HCT116 (cell line): ENCODE measurements around the gene PBX2.
"Not testable (repeated sequence)": the region's sequence is repeated elsewhere in the genome, so short reads cannot be mapped to it uniquely, and the experiment has no call there.

Experiments
- EGR1 ChIP-seq: IDR thresholded peaks from 2 replicates; pipeline ENCODE4 v1.6.1; 2012; ENCODE audit warnings: low read depth
- ELF1 ChIP-seq: IDR thresholded peaks from 2 replicates; pipeline ENCODE4 v1.6.1; 2012; ENCODE audit warnings: low read depth, borderline replicate concordance
- FOSL1 ChIP-seq: IDR thresholded peaks from 2 replicates; pipeline ENCODE4 v1.6.1; 2012; ENCODE audit warnings: low read depth
- POLR2A ChIP-seq: IDR thresholded peaks from 2 replicates; pipeline ENCODE4 v1.7.0; 2011; ENCODE audit warnings: borderline replicate concordance; ENCODE audit not compliant: insufficient read depth, insufficient read length; ENCODE audit errors: extremely low read depth
- POLR2AphosphoS5 ChIP-seq: IDR thresholded peaks from 2 replicates; pipeline ENCODE4 v1.6.1; 2011; ENCODE audit warnings: mild to moderate bottlenecking, low read depth, low read length, moderate library complexity
- RAD21 ChIP-seq: IDR thresholded peaks from 2 replicates; pipeline ENCODE4 v1.6.1; 2012; ENCODE audit warnings: low read depth, mild to moderate bottlenecking
- REST ChIP-seq: IDR thresholded peaks from 2 replicates; pipeline ENCODE4 v1.6.1; 2012; ENCODE audit warnings: low read depth
- SIN3A ChIP-seq: IDR thresholded peaks from 2 replicates; pipeline ENCODE4 v1.6.1; 2012; ENCODE audit warnings: low read depth
- SRF ChIP-seq: IDR thresholded peaks from 2 replicates; pipeline ENCODE4 v1.6.1; 2012; ENCODE audit warnings: low read depth
- ZFX ChIP-seq: fragments of 450-650 bp; IDR thresholded peaks from 2 replicates; pipeline ENCODE4 v1.6.1; 2017
- TF ChIP-seq, protein P1 (sequence below), 3 experiments: fragments of 200-600 bp in 1 of 3; sonication (generic) in 1 of 3; IDR thresholded peaks in 2 of 3; conservative IDR thresholded peaks in 1 of 3; 2 replicates each; pipeline ENCODE4 v1.5.1; 2012 to 2017; ENCODE audit warnings: low read depth in 2 of 3, low read length in 2 of 3, antibody characterized with exemption in 1 of 3, borderline replicate concordance in 1 of 3, control low read depth in 1 of 3, mild to moderate bottlenecking in 1 of 3, mixed read lengths in 1 of 3, mixed run types in 1 of 3, moderate library complexity in 1 of 3; ENCODE audit not compliant: insufficient read depth in 1 of 3

DNA sequence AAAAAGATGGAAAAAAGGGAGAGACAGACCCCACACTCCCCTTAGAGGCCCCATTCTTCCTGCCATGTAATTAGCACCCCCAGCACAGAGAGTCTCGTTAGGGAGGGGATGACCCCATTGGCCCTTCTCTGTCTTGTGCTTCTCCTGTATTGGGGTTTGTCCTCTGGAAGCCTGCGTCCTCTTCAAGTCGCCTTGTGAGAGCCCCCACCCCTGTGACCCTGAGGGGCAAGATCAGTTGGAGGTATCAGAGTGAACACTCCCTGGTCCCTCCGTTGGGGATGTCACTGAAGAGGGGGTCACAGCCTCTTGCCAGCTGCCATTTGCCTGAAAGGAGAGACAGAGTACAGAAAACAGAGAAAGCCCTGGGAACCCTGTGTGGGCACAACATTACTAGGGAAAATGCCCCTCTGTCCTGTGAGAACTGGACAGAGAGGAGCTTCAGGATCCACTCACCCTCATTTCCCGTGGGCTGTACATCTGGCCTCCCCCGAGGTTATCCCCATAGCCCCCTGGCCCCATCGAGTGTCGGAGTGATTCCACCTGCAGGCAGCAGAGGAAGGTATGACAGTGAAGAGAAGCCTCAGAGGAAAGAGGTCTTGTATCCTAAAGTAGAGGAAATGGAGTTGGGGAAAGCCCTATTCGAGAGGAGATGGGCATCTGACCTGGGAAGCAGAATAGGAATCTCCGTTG is 3.7 kb downstream of the PBX2 start:
- not testable (repeated sequence) for TF ChIP-seq ELF1, POLR2A, FOSL1, POLR2AphosphoS5, RAD21, REST, EGR1, ZFX, SIN3A, SRF
- TF ChIP-seq, protein P1, sequence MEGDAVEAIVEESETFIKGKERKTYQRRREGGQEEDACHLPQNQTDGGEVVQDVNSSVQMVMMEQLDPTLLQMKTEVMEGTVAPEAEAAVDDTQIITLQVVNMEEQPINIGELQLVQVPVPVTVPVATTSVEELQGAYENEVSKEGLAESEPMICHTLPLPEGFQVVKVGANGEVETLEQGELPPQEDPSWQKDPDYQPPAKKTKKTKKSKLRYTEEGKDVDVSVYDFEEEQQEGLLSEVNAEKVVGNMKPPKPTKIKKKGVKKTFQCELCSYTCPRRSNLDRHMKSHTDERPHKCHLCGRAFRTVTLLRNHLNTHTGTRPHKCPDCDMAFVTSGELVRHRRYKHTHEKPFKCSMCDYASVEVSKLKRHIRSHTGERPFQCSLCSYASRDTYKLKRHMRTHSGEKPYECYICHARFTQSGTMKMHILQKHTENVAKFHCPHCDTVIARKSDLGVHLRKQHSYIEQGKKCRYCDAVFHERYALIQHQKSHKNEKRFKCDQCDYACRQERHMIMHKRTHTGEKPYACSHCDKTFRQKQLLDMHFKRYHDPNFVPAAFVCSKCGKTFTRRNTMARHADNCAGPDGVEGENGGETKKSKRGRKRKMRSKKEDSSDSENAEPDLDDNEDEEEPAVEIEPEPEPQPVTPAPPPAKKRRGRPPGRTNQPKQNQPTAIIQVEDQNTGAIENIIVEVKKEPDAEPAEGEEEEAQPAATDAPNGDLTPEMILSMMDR (IDR thresholded peaks at IDR 0.05 in 2 of 3, conservative IDR thresholded peaks at IDR 0.05 in 1 of 3; ENCODE audit: borderline replicate concordance in 1 of 3, insufficient read depth in 1 of 3, low read depth in 2 of 3, low read length in 2 of 3) = not testable (repeated sequence)
